Stimulated activated CD8-positive, alpha-beta memory T cell treated with anti-CD3 and anti-CD28 coated beads, Interleukin-7, amount 100 ng/mL, for 24 hours (primary cell): ENCODE results near the gene DEGS2.

ENCODE experiments used
- DNase-seq: peaks from one replicate; pipeline ENCODE4 v3.0.0-alpha.2; 2020; ENCODE audit warnings: low read depth

Gene DEGS2

DNA sequence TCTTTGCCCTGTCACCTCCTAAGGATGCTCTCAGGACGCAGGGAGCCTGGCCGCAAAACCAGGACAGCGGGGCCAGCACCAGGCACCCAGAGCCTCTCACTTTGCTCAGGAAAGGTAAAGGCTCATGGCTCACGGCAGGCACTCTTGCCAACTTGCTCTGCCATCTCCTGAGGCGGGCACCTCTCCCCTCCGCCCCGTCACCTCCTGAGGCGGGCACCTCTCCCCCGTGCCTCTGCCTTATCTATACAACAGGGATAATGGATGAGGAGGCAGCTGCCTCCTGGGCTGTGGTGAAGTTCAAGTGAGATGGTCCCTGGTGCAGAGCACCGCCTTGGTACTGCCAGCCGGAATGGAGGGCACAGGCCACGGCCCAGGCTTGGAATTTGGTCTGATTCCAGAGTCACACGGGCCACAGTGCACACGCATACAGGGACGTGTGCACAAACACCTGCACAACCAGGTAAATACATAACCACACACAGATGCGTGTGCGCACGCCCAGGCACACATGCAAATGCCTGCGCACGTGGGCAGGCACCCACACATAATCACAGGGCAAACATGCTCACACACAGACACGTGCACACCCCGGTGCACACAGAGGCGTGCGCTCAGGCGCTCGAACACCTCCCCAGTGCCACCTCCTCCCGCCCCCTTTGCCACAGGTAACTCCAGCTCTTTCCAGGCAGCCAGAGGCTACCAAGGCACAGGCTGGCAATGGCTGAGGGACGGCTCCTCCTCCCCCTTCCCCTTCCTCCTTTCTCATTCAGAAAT, 11.6 kb downstream of the DEGS2 start:
- no peak for DNase-seq

DNA sequence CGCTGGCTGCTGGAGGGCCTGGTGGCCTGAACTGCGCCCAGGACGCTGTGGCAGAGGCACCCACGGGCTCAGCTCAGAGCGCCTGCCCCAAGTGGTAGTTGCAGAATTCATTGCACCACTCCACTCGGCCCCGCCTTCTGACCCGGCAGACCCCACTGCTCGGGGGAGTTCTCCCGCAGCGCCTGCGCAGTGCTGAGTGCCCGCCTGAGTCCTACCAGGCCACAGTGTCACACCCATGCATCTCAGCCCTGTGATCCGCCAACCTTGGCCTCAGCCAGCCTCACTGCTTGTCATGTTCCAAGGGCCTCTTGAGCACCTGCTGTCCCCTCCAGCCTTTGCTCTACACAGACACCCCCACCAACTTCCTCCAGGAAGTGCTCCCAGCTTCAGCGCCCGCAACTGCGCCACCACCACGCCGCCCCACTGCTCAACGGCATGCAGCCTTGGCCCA, 12.2 kb downstream of the DEGS2 start:
- DNase-seq = peak; percentile 53

DNA sequence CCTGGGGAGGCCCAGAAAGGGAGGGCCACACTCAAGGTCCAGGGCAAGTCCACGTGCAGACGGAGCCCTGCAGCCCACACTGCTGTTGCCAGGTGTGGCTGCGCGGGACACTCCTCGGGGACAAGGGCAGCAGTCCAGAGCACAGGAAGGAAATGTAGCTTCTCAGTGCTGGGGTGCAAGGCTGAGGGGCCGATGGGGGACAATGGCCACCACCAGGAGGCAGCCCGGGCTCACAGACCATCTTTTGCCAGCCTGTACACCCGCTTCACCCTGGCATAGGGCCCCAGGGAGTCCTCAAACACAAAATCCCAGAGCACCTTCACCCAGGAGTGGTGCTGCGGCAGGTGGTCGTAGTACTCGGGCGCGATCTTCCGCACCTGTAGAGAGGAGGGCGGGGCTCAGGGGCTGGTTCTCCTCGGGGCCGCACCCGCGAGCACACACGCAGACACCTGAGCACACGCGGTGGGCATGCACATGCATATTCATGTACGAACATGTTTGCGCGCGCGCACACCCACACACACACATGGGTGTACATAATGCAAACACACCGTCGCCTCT, 12.8 kb downstream of the DEGS2 start:
- DNase-seq = no peak

DNA sequence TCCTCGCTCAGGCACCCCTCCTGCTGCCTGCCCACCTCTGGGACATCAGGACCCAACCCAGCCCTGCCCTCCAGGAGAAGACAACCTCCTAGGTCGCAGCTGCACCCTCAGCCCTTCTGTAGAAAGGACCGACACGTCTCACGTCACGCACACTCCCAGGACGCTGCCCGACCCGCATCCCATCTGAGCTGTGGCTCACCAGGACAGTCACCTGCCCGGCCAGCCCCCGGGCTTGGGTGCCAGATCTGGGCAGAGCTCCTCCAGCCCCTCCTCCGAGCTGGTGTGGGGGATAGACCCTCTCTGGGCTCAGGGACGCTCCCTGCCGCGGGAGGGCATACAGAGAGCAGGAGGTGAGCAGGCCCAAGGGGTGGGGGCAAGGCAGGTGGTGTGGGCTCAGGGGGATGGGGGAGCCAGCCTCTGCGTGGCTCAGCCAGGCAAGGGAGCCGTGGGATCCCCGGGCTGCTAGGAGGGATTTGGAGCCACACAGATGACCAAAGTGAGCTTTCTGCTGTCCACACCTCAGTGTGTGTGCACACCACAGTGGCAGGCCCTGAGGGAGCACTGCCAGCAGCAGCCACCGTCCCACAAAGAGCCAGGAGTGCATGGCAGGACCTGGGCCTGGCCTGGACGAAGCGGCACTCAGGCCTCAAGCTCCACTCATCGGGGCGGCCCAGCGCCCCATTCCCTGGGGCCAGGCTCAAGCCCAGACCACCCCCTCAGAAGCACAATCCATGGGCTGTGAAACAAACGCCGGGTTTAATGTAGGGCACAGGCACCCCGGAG, 13.6 kb downstream of the DEGS2 start:
- DNase-seq = no peak

DNA sequence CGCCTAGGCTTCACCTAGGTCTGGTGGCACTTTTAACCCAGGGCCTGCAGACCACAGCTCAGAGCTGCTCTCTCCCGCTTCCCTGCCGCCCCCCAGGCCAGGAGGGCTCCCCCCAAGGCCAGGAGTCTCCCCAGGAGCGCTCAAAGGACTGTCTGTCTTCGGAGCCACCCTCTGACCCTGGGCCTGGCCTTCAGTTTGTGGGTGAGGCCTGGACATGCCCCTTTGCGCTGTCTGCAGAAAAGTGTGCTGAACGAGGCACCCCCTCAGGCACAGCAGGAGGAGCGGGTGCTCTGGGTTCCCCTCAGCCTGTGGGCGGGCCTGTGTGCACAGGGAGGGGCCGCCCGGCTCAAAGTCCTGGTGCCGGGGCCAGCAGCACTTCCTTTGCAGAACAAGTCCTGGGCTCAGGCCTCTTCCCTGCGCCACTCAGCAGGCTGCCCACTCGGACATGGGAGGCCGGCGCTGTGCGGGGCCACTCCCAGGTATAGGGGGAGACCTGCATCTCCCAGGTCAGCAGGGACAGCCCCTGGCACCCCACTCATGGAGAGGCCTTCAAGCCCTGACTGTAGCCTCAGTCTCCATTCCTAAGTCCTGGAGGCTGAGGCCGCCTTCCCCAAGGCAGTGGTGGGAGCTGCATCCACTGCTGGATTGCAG, 14.3 kb downstream of the DEGS2 start:
- DNase-seq = no peak

DNA sequence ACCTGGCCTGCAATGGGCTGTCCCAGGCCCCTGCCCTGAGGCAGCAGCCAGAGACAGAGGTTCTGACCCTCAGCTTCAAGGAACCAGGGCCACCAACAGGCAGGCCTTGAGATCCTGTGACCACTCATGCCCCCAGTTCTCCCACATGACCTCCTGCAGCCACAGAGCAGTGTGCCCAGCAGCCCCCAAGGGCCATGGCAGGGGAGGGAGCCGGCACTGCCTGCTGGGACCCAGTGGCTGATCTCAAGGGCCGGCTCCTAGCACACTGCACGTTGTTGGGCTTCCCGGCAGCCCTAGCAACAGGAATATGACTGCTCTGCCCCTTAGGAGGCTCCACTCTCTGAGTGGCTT, 14.8 kb downstream of the DEGS2 start:
- no peak for DNase-seq

DNA sequence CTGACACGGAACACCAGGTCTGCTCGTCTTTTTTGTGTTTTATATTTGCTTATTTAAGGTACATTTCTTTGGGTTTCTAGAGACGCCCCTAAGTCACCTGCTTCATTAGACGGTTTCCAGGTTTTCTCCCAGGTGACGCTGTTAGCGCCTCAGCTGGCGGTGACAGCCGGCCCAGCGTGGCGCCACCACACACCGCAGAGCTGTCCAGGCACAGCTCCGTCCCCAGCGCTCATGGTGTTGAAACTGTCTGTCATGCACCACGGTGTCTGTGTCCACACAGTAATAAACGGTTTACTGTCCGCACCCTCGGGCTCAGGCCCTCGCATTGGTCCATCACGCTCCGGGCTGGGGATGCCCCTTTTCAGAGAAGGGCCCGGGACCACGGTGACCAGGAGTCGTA, 15.5 kb downstream of the DEGS2 start:
- no peak for DNase-seq

DNA sequence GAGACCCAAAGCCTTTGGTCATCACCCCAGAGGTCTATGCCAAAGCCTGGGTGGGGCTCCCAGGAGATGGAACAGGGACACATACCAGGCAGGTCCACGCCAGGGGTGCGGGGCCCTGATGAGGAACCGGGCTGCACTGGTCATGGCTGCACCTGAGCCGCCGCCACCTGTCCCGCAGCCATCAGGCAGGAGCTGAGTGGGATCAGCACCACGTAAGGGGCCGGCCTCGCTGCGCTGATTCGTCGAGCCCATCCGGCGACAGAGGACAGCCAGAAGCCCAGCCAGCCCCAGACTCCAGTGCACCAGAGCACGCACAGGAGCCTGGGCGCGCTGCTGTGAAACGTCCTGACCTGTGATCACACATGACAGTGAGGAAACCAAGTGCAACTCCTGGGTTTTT, 15.9 kb downstream of the DEGS2 start:
- DNase-seq = no peak

DNA sequence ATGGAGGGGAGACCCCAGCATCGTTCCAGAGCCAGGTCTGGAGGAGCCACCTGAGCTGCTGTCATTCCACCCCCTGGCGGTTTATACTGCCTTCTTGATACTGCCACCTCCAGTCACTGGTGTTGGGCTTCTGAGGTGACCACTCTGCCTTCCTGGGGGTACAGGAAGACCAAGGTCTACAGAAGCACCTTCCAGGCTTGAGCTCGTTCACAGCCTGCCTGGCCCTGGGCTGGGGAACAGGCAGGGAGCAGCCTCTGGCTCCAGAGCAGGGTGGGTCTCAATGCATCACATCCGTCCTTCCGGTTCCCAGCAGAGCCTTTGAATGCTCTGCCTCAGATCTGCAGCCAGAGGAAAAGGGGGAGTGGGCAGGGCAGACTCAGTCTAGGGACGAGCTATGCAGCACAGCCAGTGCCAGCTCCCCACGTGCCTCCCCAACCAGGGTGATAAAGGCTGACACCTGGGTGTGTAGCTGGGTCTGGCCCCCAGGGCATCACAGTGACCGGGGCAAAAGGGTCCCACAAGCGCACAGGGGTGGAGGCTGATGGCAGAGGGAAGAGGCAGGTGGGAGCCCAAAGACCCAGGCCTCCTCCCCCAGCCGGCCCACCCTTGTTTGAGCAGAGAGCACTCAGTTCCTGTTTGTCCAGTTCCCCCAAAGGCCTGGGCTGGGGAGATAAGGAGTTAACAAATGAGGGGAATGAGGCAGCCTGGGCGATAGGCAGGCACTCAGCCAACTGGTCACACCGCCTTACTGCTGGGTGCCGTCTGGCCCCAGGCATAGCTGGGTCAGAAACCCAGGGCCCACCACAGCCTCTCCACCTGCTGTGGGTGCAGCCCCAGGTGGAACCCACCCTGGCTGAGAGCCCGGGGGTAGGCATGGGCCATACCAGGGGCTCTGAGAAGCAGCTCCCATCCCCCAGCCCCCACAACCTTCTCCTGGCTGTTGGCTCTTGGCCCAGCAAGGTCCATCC, 17.1 kb downstream of the DEGS2 start:
- DNase-seq = no peak

DNA sequence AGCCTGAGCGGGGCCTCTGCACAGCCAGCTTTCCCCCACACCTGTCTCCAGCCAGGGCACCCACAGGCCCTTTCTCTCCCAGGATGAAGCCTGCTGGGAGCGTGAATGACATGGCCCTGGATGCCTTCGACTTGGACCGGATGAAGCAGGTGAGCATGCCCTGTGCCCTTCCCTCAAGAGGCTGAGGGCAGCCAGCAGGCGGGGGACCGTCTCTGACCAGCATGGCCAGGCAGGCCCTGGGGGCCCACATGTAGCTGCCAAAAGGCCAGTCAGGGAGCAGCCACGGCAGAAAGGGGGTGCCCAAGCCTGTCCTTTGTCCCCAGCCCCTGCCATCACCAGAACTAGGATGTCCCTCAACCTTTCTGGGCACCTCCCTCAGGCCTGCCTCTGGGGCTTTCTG, 18.3 kb downstream of the DEGS2 start:
- no peak for DNase-seq

DNA sequence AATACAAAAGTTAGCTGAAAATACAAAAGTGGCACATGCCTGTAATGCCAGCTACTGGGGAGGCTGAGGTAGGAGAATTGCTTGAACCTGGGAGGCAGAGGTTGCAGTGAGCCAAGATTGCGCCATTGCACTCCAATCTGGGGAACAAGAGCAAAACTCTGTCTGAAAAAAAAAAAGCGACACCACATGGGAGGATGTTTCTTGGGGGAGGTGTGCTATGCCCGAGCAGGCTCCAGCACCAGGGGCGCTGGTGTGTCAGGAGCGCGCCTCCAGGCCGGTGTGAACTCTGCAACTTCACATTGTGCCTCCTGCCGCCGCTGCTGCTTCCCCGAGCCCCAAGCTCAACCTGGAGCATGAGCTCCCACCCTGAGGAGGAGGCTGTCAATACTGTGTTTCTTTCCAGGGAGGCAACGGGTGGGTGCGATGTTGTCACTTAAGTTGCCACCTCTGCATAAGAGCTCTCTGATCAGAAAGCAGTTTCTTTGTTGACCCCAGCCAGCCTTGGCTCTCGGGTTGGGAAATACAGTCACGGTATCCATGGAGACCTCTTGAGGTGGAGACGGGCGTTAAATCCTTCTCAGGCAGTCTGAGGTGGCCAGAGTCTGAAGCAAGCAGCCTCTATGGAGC, 18.9 kb downstream of the DEGS2 start:
- no peak for DNase-seq

DNA sequence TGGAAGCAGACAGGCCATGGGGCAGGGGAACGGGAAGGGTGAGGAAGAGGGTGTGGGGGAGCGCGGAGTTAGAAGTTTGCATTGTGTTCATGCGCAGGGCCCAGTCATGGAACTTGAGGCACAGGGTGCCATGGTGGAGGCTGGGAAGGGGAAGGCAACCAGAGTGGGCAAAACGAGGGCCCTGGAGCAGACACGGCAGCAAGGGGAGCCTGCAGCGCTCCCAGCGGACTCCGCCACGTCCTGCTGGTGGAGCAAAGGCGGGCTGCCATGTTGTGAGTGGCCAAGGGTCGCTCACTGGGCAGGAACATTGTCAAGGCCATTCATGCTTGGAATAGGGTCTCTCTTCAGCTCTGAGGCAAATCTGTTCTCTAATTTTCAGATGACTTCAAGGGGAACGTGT, 20.5 kb downstream of the DEGS2 start:
- no peak for DNase-seq

DNA sequence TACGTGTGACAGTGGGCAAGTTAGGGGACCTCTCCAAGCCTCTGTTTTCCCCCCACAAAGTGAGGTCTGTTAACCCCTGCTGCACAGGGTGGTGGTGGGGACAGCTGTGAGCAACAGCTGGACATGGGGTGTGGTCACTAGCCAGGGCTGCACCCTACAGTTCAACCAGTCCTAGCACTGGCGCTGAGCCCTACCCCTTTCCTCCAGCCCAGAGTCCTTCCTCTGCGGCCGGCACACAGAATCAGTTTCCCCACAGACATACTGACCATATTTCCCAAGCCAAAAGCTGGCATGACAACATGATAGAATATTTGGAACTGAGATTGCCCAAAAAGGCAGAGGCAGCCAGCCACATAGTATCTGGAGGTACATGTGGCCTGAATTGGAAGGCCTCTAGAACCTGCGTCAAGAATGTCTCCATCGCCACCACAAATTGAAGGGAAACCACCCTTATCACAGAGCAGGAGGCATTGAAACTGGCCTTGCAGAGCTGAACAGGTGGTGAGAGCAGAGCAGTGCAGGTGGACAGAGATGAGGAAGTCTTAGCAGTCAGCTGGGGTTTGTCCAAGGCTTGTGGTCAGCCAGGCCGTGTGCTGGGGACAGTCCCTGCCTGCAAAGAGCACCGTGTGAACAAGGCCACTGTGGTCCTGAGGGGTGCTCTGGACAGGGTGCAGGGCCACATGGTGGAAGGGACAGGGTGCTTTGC, 21.2 kb downstream of the DEGS2 start:
- no peak for DNase-seq

DNA sequence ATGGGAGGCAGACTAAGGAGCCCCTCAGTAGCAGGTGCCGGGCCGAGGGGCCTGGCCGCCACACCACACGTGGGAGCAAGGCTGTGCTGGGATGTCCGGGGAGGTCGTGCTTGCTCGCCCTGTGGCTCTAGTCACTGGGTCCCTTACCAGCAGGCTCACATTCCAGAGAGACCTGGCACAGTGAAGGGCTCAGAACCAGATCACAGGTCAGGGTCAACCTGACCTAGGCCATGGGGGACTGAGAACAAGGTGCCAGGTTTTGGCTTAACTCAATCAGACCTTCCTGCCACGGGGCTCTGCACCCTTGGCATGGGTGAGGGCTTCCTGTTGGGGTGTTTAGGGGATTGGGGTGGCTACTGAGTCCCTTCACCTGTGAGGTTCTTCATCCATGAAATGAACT, 22.3 kb downstream of the DEGS2 start:
- no peak for DNase-seq

DNA sequence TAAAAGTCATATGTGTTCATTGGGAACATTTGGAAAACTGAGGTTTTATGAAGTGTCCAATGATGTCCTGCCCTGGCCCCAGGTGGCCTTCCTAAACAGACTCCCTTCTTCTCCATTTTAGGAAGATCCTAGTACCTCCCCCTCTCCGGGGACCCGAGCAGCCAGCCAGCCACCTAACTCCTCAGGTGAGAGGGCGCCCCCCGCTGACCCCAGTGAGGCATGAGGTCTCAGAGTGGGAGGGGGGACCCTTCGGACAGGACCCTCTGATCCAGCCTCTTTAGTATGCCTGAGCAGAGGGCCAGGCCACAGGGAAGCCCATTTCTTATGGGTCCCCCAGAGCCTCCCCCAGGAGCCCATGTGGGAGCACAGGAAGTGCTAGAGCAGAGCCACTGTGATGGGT, 23.7 kb downstream of the DEGS2 start:
- DNase-seq = no peak

DNA sequence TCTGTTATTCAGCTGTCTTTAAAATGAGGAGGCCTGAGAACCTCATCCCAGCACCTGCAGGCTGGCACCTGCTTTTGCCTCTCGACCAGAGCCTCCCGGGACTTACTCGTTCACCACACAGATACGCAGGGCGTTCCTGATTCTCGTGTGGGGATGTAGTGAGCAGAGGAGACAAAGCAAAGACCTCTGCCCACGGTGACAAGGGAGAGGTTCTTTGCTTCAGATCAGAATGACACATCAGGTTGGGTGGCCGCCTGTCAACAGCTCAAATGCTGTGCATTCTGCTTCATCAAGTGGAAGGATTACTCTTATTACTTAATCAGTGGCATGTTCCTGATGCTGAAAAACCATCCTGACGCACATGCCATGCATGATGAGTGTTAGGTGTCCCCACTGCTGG, 24.4 kb downstream of the DEGS2 start:
- DNase-seq = no peak

DNA sequence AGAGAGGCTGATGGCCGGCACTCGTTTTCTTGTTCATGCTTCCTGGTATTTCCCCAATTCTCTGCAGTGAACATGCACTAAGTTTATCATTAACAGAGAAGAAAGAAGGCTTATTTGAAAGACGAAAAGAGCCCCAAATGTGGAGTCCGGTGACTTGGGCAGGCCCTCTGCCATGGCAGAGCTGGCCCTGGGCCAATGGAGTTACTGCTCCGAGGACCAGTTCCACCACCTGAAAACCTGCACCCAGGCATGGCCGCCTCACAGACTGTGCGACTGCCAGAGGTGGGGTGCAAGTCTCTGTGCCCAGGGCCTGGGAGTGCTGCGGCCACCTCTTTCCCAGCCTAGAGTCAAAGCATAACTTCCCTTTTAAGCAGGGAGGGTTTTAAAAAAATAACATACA, 24.9 kb downstream of the DEGS2 start:
- DNase-seq = no peak

DNA sequence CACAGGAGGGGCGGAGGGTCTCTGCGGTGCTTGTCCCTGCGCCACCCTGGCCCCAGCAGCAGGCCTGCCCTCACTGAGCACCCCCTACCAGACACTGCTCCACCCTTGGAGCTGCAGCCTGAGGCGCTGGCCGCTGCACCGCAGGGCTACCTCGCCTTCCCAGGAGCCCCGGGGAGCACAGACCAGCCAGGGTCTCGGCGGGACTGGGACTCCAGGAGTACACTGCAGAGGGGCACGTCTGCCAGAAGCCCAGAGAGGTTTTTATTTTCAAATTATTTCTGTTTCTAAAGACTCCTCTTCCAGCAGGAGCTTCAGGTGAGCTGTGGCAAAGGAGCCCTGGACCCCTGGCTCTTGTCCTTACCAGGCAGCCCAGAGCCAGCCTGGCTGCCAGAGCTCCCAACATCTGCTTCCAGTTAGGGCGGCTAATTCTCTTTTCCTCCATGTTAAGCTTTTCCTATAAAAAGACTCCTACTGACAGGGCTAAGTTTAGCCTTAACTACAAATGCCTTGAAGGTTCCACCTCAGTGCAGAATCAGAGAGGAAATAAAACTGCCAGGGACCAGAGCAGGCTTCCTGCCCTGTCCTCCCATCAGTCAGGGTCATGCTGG, 26.4 kb downstream of the DEGS2 start:
- no peak for DNase-seq

DNA sequence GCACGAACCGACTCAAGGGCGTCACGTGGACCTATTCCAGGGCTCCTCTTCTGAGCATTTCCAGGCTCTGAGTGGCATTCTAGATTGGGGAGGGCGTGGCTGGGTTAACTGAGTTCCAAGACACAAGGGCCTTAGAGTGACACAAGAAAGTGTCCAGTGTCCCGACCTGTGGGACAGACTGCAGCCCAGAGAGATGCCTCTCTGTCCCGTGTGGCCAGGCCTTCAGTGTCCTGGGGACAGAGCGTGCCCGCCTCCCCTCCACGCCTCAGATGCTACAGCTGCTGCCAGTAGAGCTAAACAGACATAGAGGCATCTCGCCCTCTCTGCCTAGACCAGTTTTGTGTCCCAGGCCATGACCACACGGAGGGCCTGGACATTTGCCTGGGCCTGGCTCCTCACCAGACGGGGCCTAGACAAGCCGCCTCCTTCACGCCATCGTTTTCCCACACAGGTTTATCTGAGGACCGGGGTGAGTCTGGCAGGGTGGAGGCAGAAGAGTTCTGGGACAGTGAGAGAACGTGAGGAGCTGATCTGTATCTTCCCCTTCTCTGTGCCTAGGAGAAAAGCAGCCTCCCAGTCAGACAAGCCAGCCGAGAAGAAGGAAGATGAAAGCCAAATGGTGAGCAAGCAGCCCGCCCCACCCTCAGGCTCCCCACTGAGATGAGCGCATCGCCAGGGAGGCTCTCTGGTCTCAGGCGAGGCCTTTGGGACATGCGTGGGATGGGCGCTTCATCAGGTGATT, 27.1 kb downstream of the DEGS2 start:
- no peak for DNase-seq
